T-helper 1 cell (primary cell): ENCODE results near the gene ATP6V1C2.

Source experiments
- DNase-seq, 5 donors: peaks; one replicate each; pipeline ENCODE4 v3.0.0-alpha.2; 2012 to 2020
- total RNA-seq, 4 donors: gene quantifications; one replicate each; lab custom pipeline; 2026; lab: John Stamatoyannopoulos, UW

ATP6V1C2 gene, protein sequence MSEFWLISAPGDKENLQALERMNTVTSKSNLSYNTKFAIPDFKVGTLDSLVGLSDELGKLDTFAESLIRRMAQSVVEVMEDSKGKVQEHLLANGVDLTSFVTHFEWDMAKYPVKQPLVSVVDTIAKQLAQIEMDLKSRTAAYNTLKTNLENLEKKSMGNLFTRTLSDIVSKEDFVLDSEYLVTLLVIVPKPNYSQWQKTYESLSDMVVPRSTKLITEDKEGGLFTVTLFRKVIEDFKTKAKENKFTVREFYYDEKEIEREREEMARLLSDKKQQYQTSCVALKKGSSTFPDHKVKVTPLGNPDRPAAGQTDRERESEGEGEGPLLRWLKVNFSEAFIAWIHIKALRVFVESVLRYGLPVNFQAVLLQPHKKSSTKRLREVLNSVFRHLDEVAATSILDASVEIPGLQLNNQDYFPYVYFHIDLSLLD
- total RNA-seq = 0 to 0.12 (median 0.04) reads per million in 4 donors

DNA sequence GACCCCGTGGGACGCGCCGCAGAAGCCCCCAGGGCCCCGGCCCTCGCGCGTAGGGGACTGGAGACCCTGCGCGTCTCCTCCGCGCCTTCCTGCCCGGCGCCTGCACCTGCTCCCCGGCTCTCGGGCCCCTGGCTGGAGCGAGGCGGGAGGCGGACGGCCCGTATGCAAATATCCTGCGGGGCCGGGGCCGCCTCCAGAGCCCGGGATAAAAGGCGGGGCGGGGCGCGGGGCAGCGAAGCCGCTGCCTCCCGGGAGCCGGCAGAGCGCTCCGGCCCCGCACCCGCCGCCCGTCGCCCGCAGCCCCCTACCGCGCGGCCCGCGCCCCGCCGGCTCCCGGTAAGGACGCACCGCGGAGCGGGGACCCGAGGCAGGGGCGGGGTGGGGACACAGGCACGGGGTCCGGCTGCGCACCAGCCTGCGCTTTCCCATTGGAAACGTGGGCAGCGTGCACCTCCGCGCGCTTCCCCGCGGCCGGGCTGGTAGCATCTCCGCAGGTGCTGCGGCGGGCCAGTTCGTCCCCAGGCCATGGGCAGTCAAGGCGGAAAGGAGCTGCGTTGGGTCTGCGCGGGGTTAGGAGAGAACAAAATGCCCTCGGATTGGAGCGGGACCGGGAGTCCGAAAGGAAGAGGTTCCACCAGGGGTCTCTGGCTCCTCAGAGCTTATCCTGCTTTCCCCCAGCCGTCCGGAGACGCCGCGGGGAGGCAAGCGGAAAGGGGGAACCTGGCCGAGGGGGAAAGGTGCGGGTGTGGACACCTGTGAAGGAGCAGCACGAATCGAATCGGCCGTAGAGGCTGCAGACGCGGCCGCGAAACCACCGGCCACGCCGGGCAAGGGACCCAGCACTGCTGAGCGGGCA, at the start of gene ATP6V1C2:
TSS of gene ATP6V1C2 (plus strand) at position 235 of the 856 bp plus-strand sequence. CDS start 1,220 bp downstream, outside the sequence.
- no peak for DNase-seq

DNA sequence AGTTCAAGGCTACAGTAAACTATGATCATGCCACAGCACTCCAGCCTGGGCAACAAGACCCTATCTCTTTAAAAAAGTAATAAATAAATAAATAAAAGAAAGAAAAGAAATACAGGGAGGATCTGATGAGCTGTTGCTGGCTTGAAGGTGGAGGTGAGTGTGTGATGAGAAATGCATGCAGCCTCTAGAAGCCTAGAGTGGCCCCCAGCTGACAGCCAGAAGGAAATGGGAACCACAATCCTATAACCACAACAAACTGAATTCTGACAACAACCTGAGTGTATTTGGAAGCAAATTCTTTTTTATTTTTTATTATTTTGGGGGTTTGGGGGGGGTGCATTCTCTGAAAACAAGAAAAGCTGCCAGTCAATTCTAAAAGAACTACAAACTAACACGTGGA, 46.3 kb upstream of the ATP6V1C2 start:
- DNase-seq = no peak

DNA sequence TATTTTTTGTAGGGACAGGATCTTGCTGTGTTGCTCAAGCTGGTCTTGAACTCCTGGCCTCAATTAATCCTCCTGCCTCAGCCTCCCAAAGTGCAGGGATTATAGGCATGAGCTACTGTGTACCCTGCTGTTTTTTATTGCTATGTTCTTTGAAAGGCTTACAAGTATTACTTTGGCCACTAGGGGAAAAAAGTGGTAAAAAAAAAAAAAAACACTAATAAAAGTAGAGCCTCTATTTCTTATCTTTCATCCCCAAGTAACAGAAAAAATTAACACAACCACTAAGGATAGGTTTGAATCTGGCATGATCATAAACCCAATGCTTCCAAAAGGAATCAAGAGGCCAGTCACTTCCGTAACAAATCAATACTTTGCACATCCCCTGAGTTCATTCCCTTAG, 43.2 kb upstream of the ATP6V1C2 start:
- DNase-seq = no peak

DNA sequence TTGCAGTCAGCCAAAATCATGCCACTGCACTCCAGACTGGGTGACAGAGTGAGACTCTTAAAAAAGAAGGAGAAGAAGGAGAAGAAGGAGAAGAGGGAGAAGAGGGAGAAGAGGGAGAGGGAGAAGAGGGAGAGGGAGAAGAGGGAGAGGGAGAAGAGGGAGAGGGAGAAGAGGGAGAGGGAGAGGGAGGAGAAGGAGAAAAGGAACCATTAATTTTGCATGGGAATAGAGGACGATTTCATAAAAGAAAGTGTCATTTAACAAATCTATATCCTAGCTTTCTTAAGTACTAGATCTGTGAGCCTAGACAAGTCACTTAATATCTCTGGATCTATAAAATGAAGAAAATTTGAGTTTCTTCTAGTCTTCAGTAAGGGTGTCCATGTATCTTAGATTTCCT, 41.2 kb upstream of the ATP6V1C2 start:
- no peak for DNase-seq

DNA sequence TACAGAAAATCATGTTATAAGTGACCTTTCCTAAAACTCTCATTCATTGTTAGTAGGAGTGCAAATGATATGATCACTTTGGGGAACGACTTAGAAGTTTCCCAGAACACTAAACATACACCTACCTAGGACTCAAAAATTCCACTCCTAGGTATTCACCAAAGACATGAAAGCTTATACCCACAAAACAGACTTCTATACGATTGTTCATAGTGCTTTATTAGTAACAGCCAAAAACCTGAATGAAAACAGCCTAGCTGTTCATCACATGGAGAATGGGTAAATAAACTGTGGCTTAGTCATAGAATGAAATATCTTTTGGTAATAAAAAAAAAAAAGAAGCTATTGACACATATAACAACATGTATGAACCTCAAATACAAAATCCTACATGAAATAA, 40.5 kb upstream of the ATP6V1C2 start:
- no peak for DNase-seq

DNA sequence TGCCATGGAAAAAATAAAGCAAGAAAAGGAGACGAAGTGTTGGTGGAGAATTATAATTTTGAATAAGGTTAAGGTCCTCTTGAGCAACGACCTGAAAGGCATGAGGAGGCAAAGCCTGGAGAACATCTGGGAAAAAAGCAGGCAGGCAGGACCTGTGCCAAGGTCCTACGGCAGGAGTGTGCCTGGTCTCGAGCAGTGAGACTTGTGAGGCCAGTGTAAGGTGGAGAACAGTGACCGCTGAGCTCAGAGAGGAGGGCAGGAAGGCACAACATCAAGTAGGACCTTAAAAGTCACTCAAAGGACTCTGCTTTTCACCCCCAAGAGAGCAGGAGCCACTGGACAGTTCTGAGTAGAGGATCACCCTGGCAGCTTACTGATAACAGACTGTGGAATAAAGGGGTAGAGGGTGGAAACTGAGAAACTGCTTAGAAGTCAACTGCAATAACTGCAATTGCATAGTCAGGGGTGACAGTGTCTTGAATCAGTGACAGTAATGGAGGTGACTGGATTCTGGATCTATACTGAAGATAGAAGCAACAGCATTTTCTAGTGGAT, 35.2 kb upstream of the ATP6V1C2 start:
- DNase-seq = no peak

DNA sequence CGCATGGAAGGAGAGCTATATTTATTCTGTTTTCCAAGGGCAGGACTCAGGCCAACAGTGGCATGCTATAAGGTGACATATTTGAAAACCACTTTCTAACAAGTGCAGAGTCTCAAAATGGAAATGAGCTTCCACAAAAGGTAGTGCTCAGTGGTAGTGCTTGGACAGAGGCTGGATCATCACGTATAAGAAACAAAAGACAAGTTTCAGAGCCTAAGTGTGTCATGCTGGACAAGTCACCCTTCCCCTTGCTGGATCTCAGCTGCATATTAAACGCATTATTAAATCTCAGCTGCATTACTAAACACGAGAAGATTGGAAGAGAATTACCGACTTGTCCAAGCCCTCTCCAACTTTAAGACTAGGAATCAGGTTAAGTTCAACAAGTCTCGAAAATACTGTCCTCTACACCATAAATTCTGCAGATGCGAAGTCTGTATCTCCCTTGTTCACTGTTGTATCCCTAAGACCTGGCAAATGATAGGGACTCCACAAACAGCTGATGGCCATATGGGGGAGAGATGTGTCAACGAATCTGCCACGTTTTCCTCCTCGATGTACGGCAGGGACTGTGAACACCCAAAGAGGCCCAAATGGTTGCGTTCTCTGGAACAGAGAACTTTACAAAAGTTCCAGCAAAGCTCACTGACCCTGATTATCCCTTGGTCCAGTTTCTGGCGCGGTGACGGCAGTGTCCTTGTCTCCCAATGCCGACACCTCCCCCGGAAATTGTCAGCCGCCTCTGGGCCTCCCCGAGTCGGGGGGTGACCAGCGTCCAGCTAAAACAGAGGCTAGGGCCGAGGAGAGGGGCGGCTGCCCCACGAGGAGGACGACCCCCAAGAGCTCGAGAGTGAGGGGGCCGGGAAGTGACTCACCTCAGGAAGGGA, 32.3 kb upstream of the ATP6V1C2 start:
- peak in 1 of 5 donors; percentile 16 for DNase-seq

DNA sequence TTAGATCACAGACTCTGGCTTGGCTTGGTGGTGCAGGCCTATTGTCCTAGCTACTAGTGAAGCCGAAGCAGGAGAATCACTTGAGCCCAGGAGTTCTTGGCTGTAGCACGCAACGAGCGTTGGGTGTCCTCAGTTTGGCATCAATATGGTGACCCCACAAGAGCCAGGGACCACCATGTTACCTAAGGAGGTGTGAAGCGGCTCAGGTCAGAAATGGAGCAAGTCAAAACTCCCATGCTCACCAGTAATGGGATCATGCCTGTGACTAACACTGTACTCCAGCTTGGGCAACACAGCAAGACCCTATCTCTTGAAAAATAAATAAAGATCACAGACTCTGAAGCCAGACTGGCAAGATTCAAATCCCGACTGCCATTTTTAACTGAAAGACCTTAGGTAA, 29.9 kb upstream of the ATP6V1C2 start:
- no peak for DNase-seq

DNA sequence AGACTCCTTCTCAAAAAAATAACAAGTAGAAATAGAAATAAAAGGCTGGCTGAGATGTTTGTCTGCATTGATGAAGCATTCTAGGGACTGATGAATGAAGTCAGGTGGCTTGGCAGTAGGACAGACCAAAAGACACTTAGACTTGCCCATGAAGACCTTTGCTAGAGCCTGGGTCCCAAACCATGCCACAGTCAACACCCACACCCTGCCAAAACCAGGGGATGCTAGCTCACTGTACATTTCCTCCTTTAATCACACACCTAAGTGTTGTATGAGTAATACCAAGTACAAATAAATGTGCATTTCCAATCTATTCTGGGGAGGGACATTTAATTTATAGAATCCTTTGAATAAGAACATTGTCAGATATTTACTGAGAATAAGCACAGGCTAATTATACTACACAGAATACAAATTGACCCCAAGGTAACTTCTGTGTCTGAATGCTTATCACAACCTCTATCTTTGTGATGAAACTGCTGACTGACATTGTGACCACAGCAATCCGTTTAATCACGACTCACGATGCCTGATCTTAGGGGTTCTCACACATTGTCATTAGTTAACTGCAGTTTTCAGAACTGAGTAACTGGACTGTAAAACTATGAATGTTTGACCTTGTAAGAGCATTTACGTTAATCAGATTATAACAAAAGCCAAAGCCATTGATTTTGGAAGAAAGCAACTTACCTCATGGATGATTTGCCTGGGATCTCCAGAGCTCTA, 21.2 kb upstream of the ATP6V1C2 start:
- no peak for DNase-seq

DNA sequence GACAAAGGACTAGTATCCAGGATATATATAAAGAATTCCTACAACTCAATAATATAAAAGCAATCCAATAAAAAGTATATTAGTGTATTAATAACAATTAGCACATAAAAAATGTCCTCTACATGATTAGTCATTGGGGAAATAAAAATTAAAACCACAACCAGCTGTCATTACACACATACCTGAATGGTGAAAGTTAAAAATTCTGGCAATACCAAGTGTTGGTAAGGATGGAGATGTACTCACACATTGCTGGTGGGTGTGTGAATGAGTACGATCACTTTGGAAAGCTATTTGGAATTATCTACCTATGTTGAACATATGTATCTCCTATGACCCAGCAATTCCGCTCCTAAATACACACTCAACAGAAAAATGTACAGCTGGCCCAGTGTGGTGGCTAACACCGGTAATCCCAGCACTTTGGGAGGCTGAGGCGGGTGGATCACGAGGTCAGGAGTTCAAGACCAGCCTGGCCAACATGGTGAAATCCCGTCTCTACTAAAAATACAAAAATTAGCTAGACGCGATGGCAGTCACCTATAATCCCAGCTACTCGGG, 17.3 kb upstream of the ATP6V1C2 start:
- no peak for DNase-seq

DNA sequence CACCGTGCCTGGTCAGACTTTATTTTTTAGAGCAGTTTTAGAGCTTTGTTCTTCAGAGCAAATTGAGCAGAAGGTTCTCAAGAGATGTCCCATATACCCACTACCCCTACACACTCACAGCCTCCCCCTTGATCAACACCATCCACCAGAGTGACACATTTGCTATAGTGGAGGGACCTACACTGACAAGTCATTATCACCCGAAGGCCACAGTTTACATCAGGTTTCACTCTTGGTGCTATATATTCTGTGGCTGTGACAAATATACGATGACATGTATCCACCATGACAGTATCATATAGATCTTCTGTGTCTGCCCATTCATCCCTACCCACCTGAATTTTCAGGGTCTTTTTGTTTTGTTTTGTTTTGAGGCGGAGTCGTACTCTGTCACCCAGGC, 15.4 kb upstream of the ATP6V1C2 start:
- no peak for DNase-seq

DNA sequence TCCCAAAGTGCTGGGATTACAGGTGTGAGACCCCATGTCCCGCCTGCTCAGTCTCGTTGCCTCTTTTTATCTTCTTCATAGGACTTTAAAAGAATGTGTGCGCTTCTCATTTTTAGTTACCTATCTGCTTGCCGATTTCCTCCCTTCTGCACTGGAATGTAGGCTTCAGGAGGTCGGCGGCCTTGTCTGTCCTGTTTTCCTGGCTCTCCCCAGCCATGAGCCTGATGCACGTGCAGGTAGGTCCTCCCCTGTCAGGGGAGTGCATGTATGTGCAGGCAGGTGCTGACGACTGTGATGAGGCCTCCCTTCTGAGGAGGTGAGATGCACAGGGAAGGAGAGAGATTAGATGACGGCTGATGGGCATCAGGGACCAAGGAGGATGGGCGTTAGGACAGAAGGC, 13.6 kb upstream of the ATP6V1C2 start:
- DNase-seq = no peak

DNA sequence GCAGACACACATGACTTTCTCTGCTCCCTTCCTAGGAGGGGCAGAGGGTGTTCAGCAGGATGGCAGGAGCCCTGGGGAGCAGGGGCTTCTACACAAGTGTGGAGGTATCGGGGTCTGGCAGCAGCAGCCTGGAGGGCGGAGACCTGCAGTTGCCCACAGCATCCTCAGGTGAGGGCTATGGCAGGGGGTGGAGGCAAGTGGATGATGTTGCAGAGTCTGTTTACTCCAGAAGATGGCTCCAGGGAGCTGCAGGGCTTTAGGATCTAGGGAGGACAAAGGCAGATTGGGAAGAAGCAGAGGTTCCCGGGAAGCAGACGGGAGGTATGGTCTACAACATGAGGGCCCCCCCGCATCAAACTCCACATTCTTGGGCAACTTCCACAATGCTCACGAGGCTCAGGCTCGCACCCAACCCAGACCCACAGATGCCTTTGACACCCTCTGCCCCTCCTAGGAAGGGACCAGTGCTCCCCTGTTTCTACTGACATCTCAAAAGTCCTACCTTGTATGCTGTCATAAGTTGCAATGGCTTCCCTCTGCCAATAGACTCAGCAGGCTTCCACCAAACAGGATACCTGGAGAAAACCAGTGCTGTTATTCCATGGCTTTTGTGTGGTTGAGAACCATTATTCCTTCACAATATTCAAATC, 12.0 kb upstream of the ATP6V1C2 start:
- DNase-seq = no peak

DNA sequence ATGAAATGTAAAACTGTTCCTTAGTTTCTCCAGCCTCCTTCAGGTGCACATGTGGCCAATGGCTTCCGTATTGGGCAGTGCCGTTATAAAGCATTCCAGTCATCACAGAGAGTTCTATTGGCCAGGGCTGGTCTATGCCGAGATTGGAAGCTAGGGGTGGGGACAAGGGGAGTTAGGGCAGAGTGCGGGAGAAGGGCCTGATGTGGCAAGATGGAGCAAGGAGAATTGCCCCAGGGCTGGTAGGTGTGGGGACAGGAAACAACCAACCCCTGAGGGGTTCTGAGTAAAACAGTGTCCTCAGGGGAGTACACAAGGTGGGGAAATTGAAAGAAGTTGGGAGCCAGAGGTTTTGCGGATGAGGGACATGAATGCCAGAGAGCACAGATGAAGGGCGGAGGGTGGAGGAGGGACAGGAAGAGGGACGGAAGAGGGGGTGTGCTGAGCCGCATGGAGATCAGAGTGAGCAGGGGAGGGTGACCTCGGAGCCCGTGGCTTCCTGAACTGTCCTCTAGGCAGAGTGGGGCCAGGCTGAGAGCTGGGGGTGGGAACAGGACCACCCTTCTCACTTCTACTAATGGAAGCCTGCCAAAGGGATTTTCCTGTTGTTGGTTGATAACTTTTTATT, 9.1 kb upstream of the ATP6V1C2 start:
- DNase-seq = no peak

DNA sequence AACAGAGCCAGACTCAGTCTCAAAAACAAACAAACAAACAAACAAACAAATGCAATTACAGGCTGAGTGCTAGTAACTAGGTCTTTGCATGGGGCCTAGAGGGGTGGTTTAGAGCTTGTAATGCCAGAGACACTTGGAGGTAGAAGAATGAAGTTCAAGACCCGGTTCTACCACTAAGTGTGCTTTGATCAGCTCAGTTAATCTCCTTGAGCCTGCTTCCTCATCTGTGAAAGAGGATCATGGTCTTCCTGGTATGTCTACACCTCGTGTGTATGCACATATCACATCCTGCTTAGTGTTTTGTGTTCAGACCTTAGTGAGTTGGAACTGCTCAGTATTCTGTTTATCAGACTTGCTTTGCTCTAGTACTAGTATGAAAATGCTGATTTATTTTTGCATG, 4.8 kb upstream of the ATP6V1C2 start:
- no peak for DNase-seq

DNA sequence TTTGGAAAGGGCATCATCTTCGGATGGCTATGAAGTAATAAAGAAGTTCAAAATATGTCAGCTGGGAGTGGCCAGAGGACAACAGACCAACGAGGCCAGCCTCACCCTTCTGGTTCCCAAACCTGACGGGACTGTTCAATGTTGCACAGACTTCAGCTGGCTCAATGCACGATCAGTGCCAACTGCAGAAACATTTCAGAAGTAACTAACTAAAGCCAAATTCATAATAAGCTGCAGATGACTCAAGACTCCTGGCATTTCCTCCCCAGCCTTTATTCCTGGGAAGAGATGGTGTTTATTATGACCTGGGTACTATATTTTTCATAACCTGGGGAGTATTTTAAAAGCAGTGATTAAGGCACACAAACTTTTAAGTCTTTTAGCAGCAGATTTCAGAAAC, 3.8 kb upstream of the ATP6V1C2 start:
- no peak for DNase-seq

DNA sequence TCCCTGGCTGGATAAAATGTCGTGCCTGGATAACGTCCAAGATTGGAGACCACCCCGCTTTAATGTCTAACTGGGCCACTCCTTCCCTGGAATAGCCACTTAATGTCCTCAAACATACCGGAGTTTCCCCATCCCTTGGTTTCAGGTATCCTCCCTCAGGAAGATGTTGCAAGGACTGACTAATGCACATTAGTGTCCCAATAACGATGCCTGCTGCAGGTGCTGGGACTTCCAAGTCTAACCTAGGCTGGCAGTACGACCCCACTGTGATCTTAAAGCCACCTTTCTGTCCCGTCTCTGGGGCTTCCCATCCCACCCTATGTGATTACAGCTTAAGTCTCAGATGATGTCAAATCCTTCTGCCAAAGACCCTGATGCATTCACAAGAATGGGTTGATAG, 1.1 kb upstream of the ATP6V1C2 start:
- DNase-seq = no peak

DNA sequence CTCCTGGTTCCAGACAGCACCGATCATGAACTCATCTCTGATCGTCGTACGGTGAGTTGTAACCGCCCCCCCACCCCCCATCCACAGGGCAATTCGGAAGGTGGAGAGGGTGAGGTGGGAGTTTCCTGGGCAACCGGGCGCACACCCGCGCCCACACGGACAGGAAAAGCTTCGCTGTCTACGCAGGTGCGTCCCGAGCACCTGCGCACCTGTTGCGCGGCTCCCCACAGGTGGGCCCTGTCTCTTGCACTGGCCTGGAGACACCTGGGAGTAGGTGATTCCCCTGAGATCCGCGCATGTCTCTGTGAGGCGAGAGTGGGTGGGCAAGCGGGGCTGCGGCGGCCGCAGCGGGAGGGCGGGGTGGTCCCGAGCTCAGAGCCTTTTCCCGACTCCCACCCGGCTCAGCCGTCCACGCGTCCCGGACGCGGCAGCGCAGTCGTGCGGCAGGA, 459 bp upstream of the ATP6V1C2 start:
- DNase-seq = no peak

DNA sequence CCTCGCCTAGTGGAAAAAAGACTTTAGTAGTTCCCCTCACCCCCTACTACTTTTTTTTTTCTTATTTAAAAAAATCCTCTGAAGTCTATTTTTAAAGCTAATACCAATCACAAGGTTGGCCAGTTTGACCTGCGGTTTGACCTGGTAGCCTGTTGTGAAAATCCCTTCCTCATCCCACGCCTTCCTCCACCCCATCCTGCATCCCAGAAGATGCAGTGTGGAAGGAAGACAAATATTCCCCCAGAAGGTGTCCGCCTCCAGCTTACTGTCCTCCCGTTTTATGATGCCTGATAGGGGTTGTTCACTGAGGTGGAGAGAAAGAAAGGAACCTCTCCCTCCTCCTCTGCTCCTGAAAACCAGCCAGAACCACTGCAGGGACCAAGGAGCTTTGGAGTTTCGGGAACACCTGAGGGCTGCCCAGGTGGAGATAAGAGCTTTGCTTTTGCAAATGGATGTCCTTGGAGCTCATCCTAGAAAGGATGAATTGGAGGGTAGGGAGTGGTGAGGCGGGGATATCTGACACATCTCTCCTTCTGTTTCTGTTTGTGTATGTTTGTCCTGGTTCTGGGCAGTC, 909 bp downstream of the ATP6V1C2 start:
- DNase-seq = no peak
